ENCODE measurements around the gene DSE.

Gene DSE

DNA sequence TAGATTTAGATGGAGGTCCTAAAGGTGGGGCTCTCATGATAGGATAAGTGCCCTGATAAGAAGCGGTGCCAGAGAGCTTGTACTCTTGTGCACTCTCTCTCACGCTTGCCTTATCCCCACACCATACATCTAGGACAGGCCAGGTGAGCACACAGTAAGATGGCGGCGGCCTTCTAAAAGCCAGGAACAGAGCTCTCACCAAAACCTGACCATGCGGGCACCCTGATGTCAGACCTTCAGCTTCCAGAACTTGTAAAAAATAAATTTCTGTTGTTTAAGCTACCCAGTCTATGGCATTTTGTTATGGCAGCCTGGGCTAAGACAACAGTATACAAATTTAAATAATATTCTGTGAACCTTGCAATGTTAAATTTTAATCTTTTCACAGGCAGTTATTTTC lies 49.6 kb downstream of the DSE start:
- no peak for ATAC-seq (ENCODE audit: low read depth)

DNA sequence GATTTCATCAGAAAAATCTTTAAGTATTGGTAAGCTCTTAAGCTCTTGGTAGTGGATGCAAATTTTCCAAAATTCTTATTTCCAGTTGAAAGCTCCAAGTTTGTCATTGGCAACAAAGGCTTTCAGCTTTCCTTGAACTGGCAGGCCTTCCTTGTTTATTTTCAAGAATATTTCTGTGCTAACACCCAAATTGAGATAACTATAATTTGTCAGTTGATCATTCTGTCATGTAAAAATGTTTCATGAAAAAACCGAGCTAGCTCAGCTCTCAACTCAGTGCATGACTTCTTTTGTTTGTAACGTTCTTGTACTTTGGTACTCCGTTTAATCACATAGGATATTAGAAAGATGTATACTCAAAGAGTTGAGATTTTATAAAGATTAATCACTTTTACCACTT lies 51.5 kb downstream of the DSE start:
- Mint-ChIP-seq H3K9me3 (no peaks in the 10 kb centered on the region), H3K27ac (no peak overlapping the region), H3K36me3 (peaks cover 3% of the 10 kb centered on the region), H3K27me3 (no peaks in the 10 kb centered on the region), H3K4me3 (no peak overlapping the region), H3K4me1 (peaks cover 7% of the 10 kb centered on the region)
- DNase-seq (ENCODE audit: low spot score in 2 of 2): no peak
- no peak for ATAC-seq (ENCODE audit: low read depth)

More for the DNA sequence above, 49.6 kb downstream of the DSE start:
- H3K36me3 Mint-ChIP-seq: peaks cover 5% of the 10 kb centered on the region
- no peaks in the 10 kb centered on the region for H3K27me3 Mint-ChIP-seq
- peaks cover 9% of the 10 kb centered on the region for H3K4me1 Mint-ChIP-seq
- no peak for DNase-seq (ENCODE audit: low spot score in 2 of 2)
- H3K9me3 Mint-ChIP-seq: no peaks in the 10 kb centered on the region
- H3K27ac Mint-ChIP-seq: no peak overlapping the region
- H3K4me3 Mint-ChIP-seq: no peak overlapping the region

DNA sequence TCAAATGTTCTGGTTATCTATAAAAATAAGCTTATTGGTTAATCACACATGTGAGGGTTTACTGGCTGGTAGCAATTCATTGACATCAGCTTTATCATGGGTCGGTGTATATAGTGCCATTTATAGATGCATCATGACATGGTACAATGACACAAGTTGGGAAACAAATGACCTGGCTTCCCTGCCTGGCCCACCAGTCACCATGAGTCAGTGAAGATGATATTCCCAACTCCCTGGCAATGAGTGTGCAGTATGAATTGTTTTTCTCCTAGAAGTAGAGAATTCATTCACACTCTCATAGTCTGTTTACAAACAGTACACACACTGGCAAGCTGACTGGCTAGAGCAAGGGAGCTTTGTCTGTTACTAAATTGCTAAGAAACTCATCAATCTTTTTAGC lies 53.3 kb downstream of the DSE start:
- Mint-ChIP-seq H3K9me3 (no peaks in the 10 kb centered on the region), H3K4me3 (no peak overlapping the region), H3K27me3 (no peaks in the 10 kb centered on the region), H3K4me1 (peaks cover 4% of the 10 kb centered on the region), H3K36me3 (peaks cover 8% of the 10 kb centered on the region), H3K27ac (no peak overlapping the region)
- DNase-seq (ENCODE audit: low spot score in 2 of 2): no peak
- no peak for ATAC-seq (ENCODE audit: low read depth)

DNA sequence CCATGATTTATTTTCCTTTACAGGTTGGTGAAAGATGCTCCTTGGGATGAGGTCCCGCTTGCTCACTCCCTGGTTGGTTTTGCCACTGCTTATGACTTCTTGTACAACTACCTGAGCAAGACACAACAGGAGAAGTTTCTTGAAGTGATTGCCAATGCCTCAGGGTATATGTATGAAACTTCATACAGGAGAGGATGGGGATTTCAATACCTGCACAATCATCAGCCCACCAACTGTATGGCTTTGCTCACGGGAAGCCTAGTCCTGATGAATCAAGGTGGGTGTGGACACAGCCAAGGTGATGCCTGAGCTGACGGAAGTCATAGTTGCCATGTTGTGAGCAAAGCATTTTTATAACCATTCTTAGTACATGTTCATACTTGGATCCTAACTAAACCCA lies 55.8 kb downstream of the DSE start:
- peaks cover 2% of the 10 kb centered on the region for H3K4me1 Mint-ChIP-seq
- no peak overlapping the region for H3K27ac Mint-ChIP-seq
- no peaks in the 10 kb centered on the region for H3K9me3 Mint-ChIP-seq
- DNase-seq (ENCODE audit: low spot score in 2 of 2) (no peak), ATAC-seq (ENCODE audit: low read depth) (no peak)
- H3K36me3 Mint-ChIP-seq: peaks cover 11% of the 10 kb centered on the region
- H3K27me3 Mint-ChIP-seq: no peaks in the 10 kb centered on the region
- H3K4me3 Mint-ChIP-seq: no peak overlapping the region

DNA sequence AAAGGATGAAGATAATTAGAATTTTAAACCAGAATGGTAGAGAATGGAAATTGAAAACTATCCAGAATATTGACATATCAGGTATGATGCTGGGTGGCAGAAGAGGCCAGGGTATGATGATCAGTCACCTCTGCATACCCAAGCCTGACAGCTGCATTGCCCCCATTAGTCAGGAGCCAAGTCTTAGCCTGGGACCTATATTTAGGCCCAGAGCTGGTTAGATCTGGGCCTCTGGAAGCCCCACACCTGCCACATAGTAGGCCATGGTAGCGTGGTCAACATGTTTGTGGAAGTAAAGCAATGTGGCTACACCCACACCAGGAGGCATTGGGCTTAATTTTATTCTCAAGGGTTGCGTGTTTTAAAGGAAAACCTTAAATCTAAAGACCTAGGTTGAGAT lies 58.4 kb downstream of the DSE start:
- H3K9me3 Mint-ChIP-seq: no peaks in the 10 kb centered on the region
- no peak overlapping the region for H3K4me3 Mint-ChIP-seq
- peaks cover 2% of the 10 kb centered on the region for H3K4me1 Mint-ChIP-seq
- no peak for DNase-seq (ENCODE audit: low spot score in 2 of 2)
- H3K27me3 Mint-ChIP-seq: no peaks in the 10 kb centered on the region
- ATAC-seq (ENCODE audit: low read depth): no peak
- H3K36me3 Mint-ChIP-seq: peaks cover 18% of the 10 kb centered on the region
- H3K27ac Mint-ChIP-seq: no peak overlapping the region

- Mint-ChIP-seq H3K9me3 (no peaks in the 10 kb centered on the region), H3K27me3 (no peaks in the 10 kb centered on the region), H3K36me3 (peaks cover 18% of the 10 kb centered on the region), H3K27ac (no peak overlapping the region), H3K4me1 (no peaks in the 10 kb centered on the region), H3K4me3 (no peak overlapping the region)
- no peak for ATAC-seq (ENCODE audit: low read depth)
- no peak for DNase-seq (ENCODE audit: low spot score in 2 of 2)
These were observed 60.1 kb downstream of the DSE start for GRCh38 chr6:116430860-116431259.

DNA sequence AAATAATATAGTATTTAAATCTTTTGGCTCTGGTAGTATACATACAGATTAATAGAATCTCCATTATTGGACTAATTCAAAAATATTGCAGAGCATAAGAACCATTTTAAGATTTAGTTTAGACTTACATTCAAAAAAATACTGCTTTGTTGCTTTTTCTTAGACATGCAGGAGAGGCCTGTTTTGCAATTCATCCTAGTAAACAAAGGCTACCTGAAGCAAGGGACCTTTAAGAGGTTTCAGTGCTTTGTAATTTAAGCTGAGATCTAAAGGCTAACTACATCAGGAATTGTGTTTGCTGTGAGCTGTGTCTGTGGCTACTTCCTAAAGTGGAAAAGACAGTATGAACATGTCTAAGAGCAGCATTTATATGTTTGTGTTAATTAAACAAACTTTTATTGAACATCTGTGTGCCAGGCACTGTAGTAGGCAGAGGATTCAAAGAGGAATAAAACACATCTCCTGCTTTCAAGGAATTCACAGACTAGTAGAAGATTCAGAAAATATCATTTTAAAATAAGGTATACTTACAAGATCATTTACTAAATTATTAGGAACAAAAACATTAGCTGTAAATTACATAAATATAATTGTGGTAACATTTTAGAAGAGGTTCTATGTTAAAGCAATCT lies 61.3 kb downstream of the DSE start:
- Mint-ChIP-seq H3K27ac (no peak overlapping the region), H3K4me1 (no peaks in the 10 kb centered on the region), H3K4me3 (no peak overlapping the region), H3K9me3 (no peaks in the 10 kb centered on the region), H3K27me3 (no peaks in the 10 kb centered on the region), H3K36me3 (peaks cover 21% of the 10 kb centered on the region)
- DNase-seq (ENCODE audit: low spot score in 2 of 2): no peak
- no peak for ATAC-seq (ENCODE audit: low read depth)

DNA sequence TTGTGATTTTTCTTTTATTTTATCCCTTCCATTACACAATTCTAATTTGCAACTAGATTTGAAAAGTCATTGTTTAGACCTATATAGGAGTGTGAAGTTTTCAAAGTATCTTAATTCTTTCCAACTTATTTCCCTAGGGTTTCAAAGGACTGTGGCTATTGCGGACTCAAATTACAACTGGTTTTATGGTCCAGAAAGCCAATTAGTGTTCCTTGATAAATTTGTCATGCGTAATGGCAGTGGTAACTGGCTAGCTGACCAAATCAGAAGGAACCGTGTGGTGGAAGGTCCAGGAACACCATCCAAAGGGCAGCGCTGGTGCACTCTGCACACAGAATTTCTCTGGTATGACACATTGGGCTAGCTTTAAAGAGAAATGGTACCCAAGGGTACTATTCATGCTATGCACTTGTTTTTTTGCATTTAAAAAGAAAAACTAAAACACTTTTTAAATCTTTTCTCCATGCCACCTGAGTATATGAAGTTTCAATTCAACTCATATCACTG lies 62.5 kb downstream of the DSE start:
- ATAC-seq (ENCODE audit: low read depth) (no peak), DNase-seq (ENCODE audit: low spot score in 2 of 2) (no peak)
- Mint-ChIP-seq H3K27me3 (no peaks in the 10 kb centered on the region), H3K4me3 (no peak overlapping the region), H3K4me1 (no peaks in the 10 kb centered on the region), H3K9me3 (no peaks in the 10 kb centered on the region), H3K36me3 (peaks cover 16% of the 10 kb centered on the region), H3K27ac (no peak overlapping the region)

DNA sequence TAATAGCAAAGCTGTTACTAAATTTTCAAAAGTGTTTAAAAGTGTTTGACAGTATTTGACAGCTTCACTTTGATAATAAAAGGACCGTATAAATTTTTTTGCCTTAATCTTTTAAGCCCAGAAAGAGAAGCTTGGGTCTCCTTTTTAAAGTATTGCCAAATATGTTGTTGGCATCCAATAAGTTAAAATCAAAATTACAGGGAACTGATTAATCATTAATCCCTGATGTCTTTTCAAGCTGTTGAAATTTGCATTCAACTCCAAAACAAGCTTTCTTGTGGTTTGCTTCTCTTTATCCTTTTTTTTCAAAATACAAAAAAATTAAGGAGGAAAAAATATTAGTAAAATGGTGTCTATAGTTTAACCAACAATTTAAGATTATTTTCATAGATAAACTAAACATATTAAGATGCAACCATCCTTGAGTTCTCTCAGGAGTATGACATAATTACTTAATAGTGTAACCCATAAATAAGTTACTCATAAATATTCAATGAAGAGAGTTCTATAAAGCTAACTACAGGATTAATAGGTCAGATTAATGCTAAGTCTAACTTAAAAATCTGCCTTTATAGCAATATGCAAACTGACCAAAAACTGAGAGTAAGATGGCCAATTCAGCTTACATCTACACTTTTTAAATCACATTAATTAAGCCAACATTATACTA lies 63.4 kb downstream of the DSE start:
- Mint-ChIP-seq H3K36me3 (peaks cover 14% of the 10 kb centered on the region), H3K4me3 (no peak overlapping the region), H3K27ac (no peak overlapping the region), H3K9me3 (no peaks in the 10 kb centered on the region), H3K4me1 (no peaks in the 10 kb centered on the region), H3K27me3 (no peaks in the 10 kb centered on the region)
- ATAC-seq (ENCODE audit: low read depth) (no peak), DNase-seq (ENCODE audit: low spot score in 2 of 2) (no peak)

GRCh38 chr6:116436586-116436985 lies 65.8 kb downstream of the DSE start:
- Mint-ChIP-seq H3K4me1 (peaks cover 3% of the 10 kb centered on the region), H3K36me3 (peaks cover 11% of the 10 kb centered on the region), H3K27me3 (no peaks in the 10 kb centered on the region), H3K27ac (no peak overlapping the region), H3K4me3 (no peak overlapping the region), H3K9me3 (no peaks in the 10 kb centered on the region)
- DNase-seq (ENCODE audit: low spot score in 2 of 2) (no peak), ATAC-seq (ENCODE audit: low read depth) (no peak)

- Mint-ChIP-seq H3K9me3 (no peaks in the 10 kb centered on the region), H3K27ac (no peak overlapping the region), H3K4me1 (peaks cover 8% of the 10 kb centered on the region), H3K4me3 (no peak overlapping the region), H3K27me3 (no peaks in the 10 kb centered on the region), H3K36me3 (peaks cover 8% of the 10 kb centered on the region)
- no peak for DNase-seq (ENCODE audit: low spot score in 2 of 2)
- no peak for ATAC-seq (ENCODE audit: low read depth)
These were observed 66.9 kb downstream of the DSE start for GRCh38 chr6:116437656-116438055.

- Mint-ChIP-seq H3K27ac (no peak overlapping the region), H3K4me3 (no peak overlapping the region), H3K27me3 (no peaks in the 10 kb centered on the region), H3K36me3 (peaks cover 5% of the 10 kb centered on the region), H3K9me3 (no peaks in the 10 kb centered on the region), H3K4me1 (peaks cover 8% of the 10 kb centered on the region)
- ATAC-seq (ENCODE audit: low read depth) (no peak), DNase-seq (ENCODE audit: low spot score in 2 of 2) (no peak)
These were observed 68.1 kb downstream of the DSE start for GRCh38 chr6:116438590-116439448.

DNA sequence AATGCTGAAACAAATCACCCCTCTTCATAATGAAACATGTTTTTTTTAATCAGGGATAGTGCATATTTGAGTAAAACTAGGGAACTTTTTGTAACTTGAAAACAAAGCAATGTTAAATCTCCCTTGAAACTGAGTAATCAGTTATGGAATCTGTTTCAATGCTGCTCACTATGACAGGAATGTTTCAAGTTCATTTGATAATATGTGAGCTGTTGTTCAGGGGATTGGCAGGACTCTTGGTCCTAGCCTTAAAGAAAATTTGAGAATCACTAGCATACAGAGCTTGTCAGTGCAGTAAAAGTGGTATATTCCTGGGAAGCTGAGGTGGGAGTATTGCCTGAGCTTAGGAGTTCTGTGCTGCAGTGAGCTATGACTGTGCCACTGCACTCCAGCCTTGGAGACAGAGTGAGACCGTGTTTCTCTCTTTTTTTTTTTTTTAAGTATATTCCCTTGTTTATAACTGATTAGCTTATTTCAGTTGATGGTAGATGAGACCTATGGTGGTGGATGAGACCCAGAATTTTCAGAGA lies 68.8 kb downstream of the DSE start:
- no peak for ATAC-seq (ENCODE audit: low read depth)
- H3K27me3 Mint-ChIP-seq: no peaks in the 10 kb centered on the region

DNA sequence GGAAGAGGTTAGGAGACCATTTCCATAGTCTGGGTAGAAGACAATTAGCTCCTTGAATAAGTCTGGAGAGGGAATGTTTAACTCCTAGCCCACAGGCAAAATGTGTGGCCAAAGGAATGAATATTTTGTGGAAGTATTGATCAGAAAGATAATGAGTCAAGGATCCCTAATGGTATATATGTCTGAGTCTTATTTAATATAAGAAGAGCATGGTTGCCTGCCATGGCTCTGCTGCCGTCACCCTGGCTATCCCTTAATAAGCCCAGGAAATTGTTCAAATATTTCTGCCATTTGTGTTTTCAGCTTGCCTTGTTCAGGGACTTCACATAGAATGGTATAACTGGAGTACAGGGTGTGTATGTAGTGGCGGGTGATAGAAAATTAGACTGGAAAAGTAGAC lies 72.4 kb downstream of the DSE start:
- no peaks in the 10 kb centered on the region for H3K27me3 Mint-ChIP-seq
- H3K27ac Mint-ChIP-seq: no peak overlapping the region
- no peaks in the 10 kb centered on the region for H3K9me3 Mint-ChIP-seq
- no peak for DNase-seq (ENCODE audit: low spot score in 2 of 2)
- no peak for ATAC-seq (ENCODE audit: low read depth)
- H3K4me3 Mint-ChIP-seq: no peak overlapping the region
- peaks cover 25% of the 10 kb centered on the region for H3K4me1 Mint-ChIP-seq
- no peaks in the 10 kb centered on the region for H3K36me3 Mint-ChIP-seq

More for the DNA sequence above, 68.8 kb downstream of the DSE start:
- Mint-ChIP-seq H3K9me3 (no peaks in the 10 kb centered on the region), H3K27ac (no peak overlapping the region), H3K36me3 (peaks cover 5% of the 10 kb centered on the region), H3K4me3 (no peak overlapping the region), H3K4me1 (peaks cover 13% of the 10 kb centered on the region)
- no peak for DNase-seq (ENCODE audit: low spot score in 2 of 2)

Data from memory B cell (primary cell).